H1 (cell line): ENCODE data around the gene DCAF12L1. TPM values are rescaled to one million over a fixed set of nuclear protein-coding genes. Genes with fewer than 3 reads are reported as not detected.

ENCODE experiments used
- CTCF ChIA-PET: fragments of 300-600 bp; sonication (Branson Sonifier 250); formaldehyde crosslinking; loops from one replicate; lab custom pipeline; 2021; ENCODE audit not compliant: partially characterized antibody; lab: Charles Lee
- POLR2A ChIA-PET: fragments of 300-600 bp; sonication (Branson Sonifier 250); formaldehyde crosslinking; loops from one replicate; lab custom pipeline; 2021; ENCODE audit warnings: inconsistent platforms; ENCODE audit not compliant: partially characterized antibody; lab: Charles Lee
- DNase-seq, 2 experiments: peaks; one replicate each; pipeline versions ENCODE4 v3.0.0 to v3.0.0-alpha.2; 2010 to 2022; ENCODE audit warnings: low spot score in 2 of 2, low read depth in 1 of 2, mixed read lengths in 1 of 2
- FAIRE-seq: peaks from 2 replicates; lab custom pipeline; 2011; peaks lifted over from hg19 to GRCh38; lab: Jason Lieb, UNC
- H2AFZ ChIP-seq: 2 replicates; pipeline ENCODE4 v1.8.1; 2012; ENCODE audit warnings: low read length, inconsistent platforms
- H2AK5ac ChIP-seq: 2 replicates; pipeline ENCODE4 v1.6.1; 2013; ENCODE audit warnings: low read depth, low read length
- H2BK120ac ChIP-seq: replicated peaks from 2 replicates; pipeline ENCODE3; 2013; ENCODE audit warnings: low read depth, low read length, inconsistent platforms
- H2BK12ac ChIP-seq: 2 replicates; pipeline ENCODE4 v1.6.1; 2013; ENCODE audit warnings: low read depth, low read length
- H2BK15ac ChIP-seq: 2 replicates; pipeline ENCODE4 v1.6.1; 2013; ENCODE audit warnings: low read length
- H2BK20ac ChIP-seq: 2 replicates; pipeline ENCODE4 v1.6.1; 2013; ENCODE audit warnings: low read length
- H2BK5ac ChIP-seq: 2 replicates; pipeline ENCODE4 v1.6.1; 2013; ENCODE audit warnings: low read depth, low read length
- H3K14ac ChIP-seq: 2 replicates; pipeline ENCODE4 v1.6.1; 2013; ENCODE audit warnings: inconsistent platforms; ENCODE audit not compliant: insufficient read length
- H3K18ac ChIP-seq: 2 replicates; pipeline ENCODE4 v1.6.1; 2013; ENCODE audit warnings: low read length; ENCODE audit errors: extremely low read depth
- H3K23ac ChIP-seq: 2 replicates; pipeline ENCODE4 v1.6.1; 2013; ENCODE audit warnings: inconsistent platforms; ENCODE audit not compliant: insufficient read length
- H3K23me2 ChIP-seq: 2 replicates; pipeline ENCODE4 v1.6.1; 2013; ENCODE audit warnings: low read depth, low read length
- H3K27ac ChIP-seq: 2 replicates; pipeline ENCODE4 v1.6.1; 2011; ENCODE audit warnings: low read depth, low read length, inconsistent platforms
- H3K27me3 ChIP-seq, 4 experiments: replicated peaks in 1 of 4; 1 replicate in 1 of 4; 2 replicates in 3 of 4; pipeline versions ENCODE4 v1.6.1 to v1.8.1; 2011 to 2013; ENCODE audit warnings: low read length in 3 of 4, mild to moderate bottlenecking in 3 of 4, inconsistent platforms in 2 of 4, mixed read lengths in 2 of 4, moderate library complexity in 1 of 4; ENCODE audit not compliant: control insufficient read depth in 3 of 4, insufficient read depth in 3 of 4; ENCODE audit errors: extremely low read depth in 1 of 4
- H3K36me3 ChIP-seq, 4 experiments: 2 replicates each; pipeline versions ENCODE4 v1.6.1 to v1.8.1; 2011 to 2013; ENCODE audit warnings: mild to moderate bottlenecking in 4 of 4, low read length in 3 of 4, moderate library complexity in 2 of 4, control low read depth in 1 of 4, inconsistent platforms in 1 of 4; ENCODE audit not compliant: insufficient read depth in 4 of 4, control insufficient read depth in 2 of 4
- H3K4ac ChIP-seq: replicated peaks from 2 replicates; pipeline ENCODE3; 2013; ENCODE audit warnings: low read length, low read depth, mixed read lengths, inconsistent platforms; ENCODE audit not compliant: insufficient read length
- H3K4me1 ChIP-seq, 4 experiments: replicated peaks in 1 of 4; 1 replicate in 1 of 4; 2 replicates in 3 of 4; pipeline versions ENCODE4 v1.6.1 to v1.8.1; 2011 to 2013; ENCODE audit warnings: low read length in 3 of 4, inconsistent platforms in 2 of 4, mixed read lengths in 1 of 4; ENCODE audit not compliant: insufficient read depth in 4 of 4, control insufficient read depth in 3 of 4
- H3K4me2 ChIP-seq, 2 experiments: 2 replicates each; pipeline versions ENCODE4 v1.6.1 to v1.8.1; 2011 to 2013; ENCODE audit warnings: low read depth in 2 of 2, low read length in 2 of 2, control low read depth in 1 of 2, inconsistent platforms in 1 of 2, mild to moderate bottlenecking in 1 of 2; ENCODE audit not compliant: insufficient read depth in 1 of 2
- H3K4me3 ChIP-seq, 4 experiments: fragments of 200-600, 300-600 bp in 1 of 4; sonication (generic), shearing (Covaris generic), sonication (Bioruptor Twin) in 1 of 4; 2 replicates each; pipeline versions ENCODE4 v1.5.1 to v1.8.1; 2011 to 2016; ENCODE audit warnings: low read length in 4 of 4, low read depth in 3 of 4, control low read depth in 2 of 4, inconsistent platforms in 2 of 4, mild to moderate bottlenecking in 2 of 4, mixed read lengths in 1 of 4, moderate library complexity in 1 of 4; ENCODE audit not compliant: insufficient read depth in 2 of 4; ENCODE audit errors: extremely low read depth in 1 of 4
- H3K56ac ChIP-seq: replicated peaks from 2 replicates; pipeline ENCODE3; 2013; ENCODE audit warnings: low read depth, mild to moderate bottlenecking, mixed read lengths, low read length, inconsistent platforms; ENCODE audit not compliant: insufficient read length
- H3K79me1 ChIP-seq: 2 replicates; pipeline ENCODE4 v1.6.1; 2013; ENCODE audit warnings: low read depth, low read length, control low read depth
- H3K79me2 ChIP-seq, 2 experiments: 2 replicates each; pipeline versions ENCODE4 v1.6.1 to v1.8.1; 2012 to 2013; ENCODE audit warnings: low read length in 2 of 2, mild to moderate bottlenecking in 2 of 2, inconsistent platforms in 1 of 2; ENCODE audit not compliant: insufficient read depth in 2 of 2, control insufficient read depth in 1 of 2
- H3K9ac ChIP-seq, 4 experiments: replicated peaks in 1 of 4; 1 replicate in 1 of 4; 2 replicates in 3 of 4; pipeline versions ENCODE4 v1.6.1 to v1.8.1; 2011 to 2013; ENCODE audit warnings: low read depth in 3 of 4, low read length in 3 of 4, control low read depth in 2 of 4, mild to moderate bottlenecking in 2 of 4, moderate library complexity in 2 of 4, inconsistent platforms in 1 of 4; ENCODE audit errors: extremely low read depth in 1 of 4
- H3K9me3 ChIP-seq, 2 experiments: 2 replicates each; pipeline versions ENCODE4 v1.6.1 to v1.8.1; 2012 to 2013; ENCODE audit warnings: mild to moderate bottlenecking in 2 of 2, moderate library complexity in 2 of 2, control low read depth in 1 of 2, inconsistent platforms in 1 of 2, low read depth in 1 of 2, low read length in 1 of 2, mixed read lengths in 1 of 2; ENCODE audit not compliant: insufficient read depth in 2 of 2
- H4K20me1 ChIP-seq, 2 experiments: replicated peaks in 1 of 2; 2 replicates each; pipeline versions ENCODE3 to v1.8.1; 2011 to 2013; ENCODE audit warnings: inconsistent platforms in 2 of 2, low read length in 2 of 2, mild to moderate bottlenecking in 1 of 2; ENCODE audit not compliant: insufficient read depth in 2 of 2, control insufficient read depth in 1 of 2
- H4K5ac ChIP-seq: 2 replicates; pipeline ENCODE4 v1.6.1; 2013; ENCODE audit warnings: low read length, low read depth, mixed read lengths, inconsistent platforms; ENCODE audit not compliant: insufficient read length
- H4K8ac ChIP-seq: 2 replicates; pipeline ENCODE4 v1.8.0; 2013; ENCODE audit warnings: mild to moderate bottlenecking, moderate library complexity, low read length, inconsistent platforms; ENCODE audit not compliant: insufficient read depth; ENCODE audit errors: extremely low read depth
- H4K91ac ChIP-seq: replicated peaks from 2 replicates; pipeline ENCODE3; 2013; ENCODE audit warnings: low read length, mixed read lengths, inconsistent platforms; ENCODE audit not compliant: insufficient read length
- CBX5 ChIP-seq: fragments of 300-800, 300-1000 bp; sonication (generic); IDR thresholded peaks from 2 replicates; pipeline ENCODE4 v1.7.1; 2016; ENCODE audit warnings: antibody characterized with exemption, low read length, low read depth
- CHD1 ChIP-seq: IDR thresholded peaks from 2 replicates; pipeline ENCODE4 v1.6.1; 2012; ENCODE audit warnings: low read depth, low read length, improper control_type of control experiment
- JUND ChIP-seq: IDR thresholded peaks from 2 replicates; pipeline ENCODE4 v1.6.1; 2011; ENCODE audit warnings: mild to moderate bottlenecking, improper control_type of control experiment, low read length
- NRF1 ChIP-seq: IDR thresholded peaks from 2 replicates; pipeline ENCODE4 v1.6.1; 2011; ENCODE audit warnings: mild to moderate bottlenecking, low read depth, low read length, improper control_type of control experiment
- SAP30 ChIP-seq: fragments of 300-600 bp; sonication (generic); IDR thresholded peaks from 2 replicates; pipeline ENCODE4 v1.7.1; 2012; ENCODE audit warnings: low read length, moderate library complexity, mild to moderate bottlenecking, inconsistent platforms; ENCODE audit not compliant: insufficient read depth, insufficient replicate concordance
- WGBS, 2 experiments: shearing (Covaris generic) in 1 of 2; methylation state at CpG; one replicate each; pipeline versions ENCODE4 v1.1.6 to v1.1.7; 2013 to 2015; ENCODE audit warnings: low lambda C conversion rate in 2 of 2, mixed read lengths in 2 of 2, inconsistent platforms in 1 of 2, low coverage in 1 of 2, missing lambda C conversion rate in 1 of 2; ENCODE audit not compliant: insufficient replicate concordance in 2 of 2, insufficient coverage in 1 of 2, insufficient read length in 1 of 2; ENCODE audit errors: extremely low coverage in 1 of 2, missing lambda C conversion rate in 1 of 2; 5-methylcytosine and 5-hydroxymethylcytosine counted together
- polyA plus RNA-seq, 7 experiments: library from polyadenylated mRNA; depleted of rRNA in 3 of 7; stranded (reverse) in 5 of 7; unstranded in 2 of 7; fragments of >200 nt in 5 of 7; fragments of 200-250 nt in 2 of 7; gene quantifications; 1 replicate in 5 of 7; 2 replicates in 1 of 7; 4 replicates in 1 of 7; pipeline versions ENCODE4 v1.2.1 to v1.2.3, GENCODE V29; 2011 to 2013; ENCODE audit warnings: missing spikeins in 2 of 7, mixed read lengths in 2 of 7
- total RNA-seq: library from RNA; stranded (reverse); fragmentation: NEBNext Ultra II Directional; extraction: Animal tissue kit (Norgen Biotek cat#: 25700); gene quantifications from 2 replicates; pipeline ENCODE4 v1.2.1, GENCODE V29; 2021

The DCAF12L1 gene
- total and polyA plus RNA-seq, 2 of the 8 experiments (the other 6 are each of a cell fraction or from before 2014, with no cell fraction given) = 0.27 to 5.3 TPM

GRCh38 chrX:126575911-126576310, 23.3 kb upstream of the DCAF12L1 start:
- Histone ChIP-seq H3K27me3 (no peaks in the 10 kb centered on the region), H2BK120ac (no peak overlapping the region), H3K18ac (no peak overlapping the region), H3K27ac (no peak overlapping the region), H3K36me3 (no peaks in the 10 kb centered on the region), H4K91ac (no peak overlapping the region), H2BK12ac (no peak overlapping the region), H3K79me1 (no peaks in the 10 kb centered on the region), H3K4me3 (no peak overlapping the region), H3K4me2 (no peak overlapping the region), H4K5ac (no peak overlapping the region), H2BK5ac (no peak overlapping the region), H3K9ac (no peak overlapping the region), H3K23me2 (no peaks in the 10 kb centered on the region), H2AK5ac (no peak overlapping the region), H4K20me1 (no peaks in the 10 kb centered on the region), H3K23ac (no peak overlapping the region), H3K4ac (no peak overlapping the region), H2BK15ac (no peak overlapping the region), H3K56ac (no peak overlapping the region), H2AFZ (no peak overlapping the region), H3K9me3 (no peaks in the 10 kb centered on the region), H3K4me1 (no peaks in the 10 kb centered on the region), H3K14ac (no peak overlapping the region), H2BK20ac (no peak overlapping the region), H4K8ac (no peak overlapping the region), H3K79me2 (no peaks in the 10 kb centered on the region)
- FAIRE-seq (no peak), DNase-seq (no peak)
- no peak for TF ChIP-seq NRF1
- no peak for TF ChIP-seq CBX5
- TF ChIP-seq SAP30 = no peak
- TF ChIP-seq CHD1 = no peak
- TF ChIP-seq JUND = no peak
- ChIA-PET POLR2A (no interaction called here), CTCF (no interaction called here)
- 85% methylated on average over 1 of the region's 1 CpG; no CpG with 5 or more reads in 1 of the 2 experiments for WGBS, 2 experiments
